ENCODE results near the gene SLC10A7. TPM values are rescaled to one million over a fixed set of nuclear protein-coding genes. Genes with fewer than 3 reads are reported as not detected.

Gene SLC10A7
- total and polyA plus RNA-seq, 2 donors (not counting 1 experiment from before 2014, with no cell fraction given) = 5.7 to 18.3 TPM

DNA sequence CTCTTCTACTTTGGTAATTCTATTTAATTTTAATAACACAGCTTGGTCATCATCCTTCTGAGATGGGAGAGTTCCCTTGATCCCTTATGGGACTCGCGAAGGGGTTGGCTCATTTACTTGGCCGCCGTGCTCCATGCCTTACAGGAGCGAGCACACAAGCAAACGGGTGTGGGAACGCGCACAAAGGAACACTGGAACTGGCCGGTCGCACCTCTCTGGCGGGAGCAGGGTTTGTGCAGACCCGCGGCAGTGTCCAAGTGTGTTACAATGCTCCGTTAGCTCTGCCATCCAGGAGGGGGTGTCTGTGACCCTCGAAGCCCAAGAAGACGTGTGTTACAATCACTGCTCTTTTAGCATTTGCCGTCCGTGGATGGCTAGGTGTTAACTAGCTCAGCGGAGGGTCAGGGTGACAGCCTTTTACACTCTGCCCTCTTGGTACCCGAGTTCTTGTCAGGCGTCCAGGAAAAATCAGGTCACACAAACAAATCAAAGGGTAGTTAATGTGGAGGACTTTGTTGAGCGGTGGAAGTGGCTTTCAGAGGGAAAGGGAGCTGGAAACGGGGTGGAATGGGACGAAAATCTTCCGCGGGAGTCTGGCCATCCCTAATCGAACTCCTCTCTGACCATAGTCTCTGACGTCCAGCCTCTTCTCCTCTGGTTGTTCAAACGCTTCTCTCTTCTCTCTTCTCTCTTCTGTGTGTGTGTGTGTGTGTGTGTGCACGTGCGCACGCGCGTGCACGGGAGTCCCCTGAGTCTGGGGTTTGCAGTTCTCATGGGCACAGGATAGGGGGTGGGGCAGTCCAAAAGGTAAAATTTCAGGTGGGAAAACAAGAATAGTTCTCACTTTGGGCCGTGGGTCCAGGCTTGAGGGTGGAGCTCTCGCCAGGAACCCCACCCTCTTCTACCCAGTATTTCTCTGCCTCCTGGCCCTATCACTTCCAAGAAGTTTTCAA lies 76.3 kb downstream of the SLC10A7 start:
- H2AFZ ChIP-seq (ENCODE audit: insufficient read depth, low read depth, low read length, poor library complexity, severe bottlenecking) = no peak overlapping the region
- intact Hi-C loops (cut with micrococcal nuclease) = no loop called here
- CTCF ChIA-PET = no interaction called here
- no peaks in the 10 kb centered on the region for H4K20me1 ChIP-seq (ENCODE audit: control insufficient read depth, insufficient read depth, low read length, poor library complexity, severe bottlenecking)
- WGBS (ENCODE audit: insufficient coverage) = 98% methylated on average over 24 of the region's 37 CpGs
- no peak overlapping the region for H3K4me2 ChIP-seq (replicated peaks; ENCODE audit: low read depth, low read length, poor library complexity, severe bottlenecking)
- no peaks in the 10 kb centered on the region for H3K79me2 ChIP-seq (ENCODE audit: control insufficient read depth, insufficient read depth, low read length)
- no peaks in the 10 kb centered on the region for H3K27me3 Mint-ChIP-seq
- H3K4me3 Mint-ChIP-seq = no peak overlapping the region
- H3K27ac Mint-ChIP-seq = no peak overlapping the region
- ATAC-seq (ENCODE audit: low read depth) (no peak), DNase-seq (peak; percentile 8)
- no peaks in the 10 kb centered on the region for H3K27me3 ChIP-seq (replicated peaks in 1 of 4; ENCODE audit: control extremely low read depth in 1 of 4, control insufficient read depth in 3 of 4, insufficient read depth in 4 of 4, low read length in 3 of 4)
- H3K27ac ChIP-seq (ENCODE audit: low read length in 2 of 2) = no peak overlapping the region
- H3K9me3 ChIP-seq (ENCODE audit: control extremely low read depth in 1 of 3, control insufficient read depth in 2 of 3, insufficient read depth in 1 of 3, low read length in 2 of 3) = peaks cover 0 to 5% (median 0%) of the 10 kb centered on the region in 3 donors
- TF ChIP-seq, protein P1, sequence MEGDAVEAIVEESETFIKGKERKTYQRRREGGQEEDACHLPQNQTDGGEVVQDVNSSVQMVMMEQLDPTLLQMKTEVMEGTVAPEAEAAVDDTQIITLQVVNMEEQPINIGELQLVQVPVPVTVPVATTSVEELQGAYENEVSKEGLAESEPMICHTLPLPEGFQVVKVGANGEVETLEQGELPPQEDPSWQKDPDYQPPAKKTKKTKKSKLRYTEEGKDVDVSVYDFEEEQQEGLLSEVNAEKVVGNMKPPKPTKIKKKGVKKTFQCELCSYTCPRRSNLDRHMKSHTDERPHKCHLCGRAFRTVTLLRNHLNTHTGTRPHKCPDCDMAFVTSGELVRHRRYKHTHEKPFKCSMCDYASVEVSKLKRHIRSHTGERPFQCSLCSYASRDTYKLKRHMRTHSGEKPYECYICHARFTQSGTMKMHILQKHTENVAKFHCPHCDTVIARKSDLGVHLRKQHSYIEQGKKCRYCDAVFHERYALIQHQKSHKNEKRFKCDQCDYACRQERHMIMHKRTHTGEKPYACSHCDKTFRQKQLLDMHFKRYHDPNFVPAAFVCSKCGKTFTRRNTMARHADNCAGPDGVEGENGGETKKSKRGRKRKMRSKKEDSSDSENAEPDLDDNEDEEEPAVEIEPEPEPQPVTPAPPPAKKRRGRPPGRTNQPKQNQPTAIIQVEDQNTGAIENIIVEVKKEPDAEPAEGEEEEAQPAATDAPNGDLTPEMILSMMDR (IDR thresholded peaks at IDR 0.05) = no peak
- no peak for TF ChIP-seq EZH2 (IDR thresholded peaks at IDR 0.05; ENCODE audit: borderline replicate concordance, insufficient read depth, low read depth, low read length, poor library complexity, severe bottlenecking)
- POLR2A ChIA-PET = no interaction called here
- no peak overlapping the region for H3K4me3 ChIP-seq (ENCODE audit: control extremely low read depth in 1 of 5, extremely low read depth in 1 of 5, insufficient read depth in 1 of 5, low read depth in 2 of 5, low read length in 4 of 5)
- H3K9ac ChIP-seq (ENCODE audit: low read length) = no peak overlapping the region
- peaks cover 10% of the 10 kb centered on the region for H3K4me1 Mint-ChIP-seq
- no peaks in the 10 kb centered on the region for H3K36me3 ChIP-seq (replicated peaks in 1 of 2; ENCODE audit: control extremely low read depth in 1 of 2, control insufficient read depth in 1 of 2, extremely low read depth in 1 of 2, insufficient read depth in 2 of 2, low read length in 1 of 2)
- H3K9me3 Mint-ChIP-seq (ENCODE audit: insufficient read depth) = no peaks in the 10 kb centered on the region
- H3K4me1 ChIP-seq (ENCODE audit: control insufficient read depth in 2 of 2, insufficient read depth in 2 of 2, low read length in 2 of 2) = peaks cover 0 to 3% of the 10 kb centered on the region in 2 donors

DNA sequence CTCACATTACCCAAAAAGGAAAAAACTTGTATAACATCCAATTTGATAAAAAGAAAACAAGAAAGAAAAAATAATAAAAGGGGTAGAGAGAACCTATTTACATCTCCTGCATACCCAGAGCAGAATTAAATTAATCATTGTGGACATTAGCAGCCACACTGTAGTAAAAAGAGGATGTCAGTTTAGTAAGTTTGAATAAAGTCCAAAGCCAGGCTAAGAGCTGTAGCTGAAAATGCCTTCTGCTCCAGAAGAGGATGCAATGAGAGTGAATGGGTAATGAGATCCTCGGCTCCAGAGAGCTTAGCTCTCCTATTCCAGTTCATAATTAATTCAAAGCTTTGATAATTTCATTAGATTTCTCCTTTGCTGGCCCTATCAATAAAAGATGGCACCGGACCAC lies 78.2 kb downstream of the SLC10A7 start:
- H2AFZ ChIP-seq (ENCODE audit: insufficient read depth, low read depth, low read length, poor library complexity, severe bottlenecking) = no peak overlapping the region
- H4K20me1 ChIP-seq (ENCODE audit: control insufficient read depth, insufficient read depth, low read length, poor library complexity, severe bottlenecking) = no peaks in the 10 kb centered on the region
- H3K4me1 Mint-ChIP-seq = no peaks in the 10 kb centered on the region
- ChIA-PET CTCF (no interaction called here), POLR2A (no interaction called here)
- DNase-seq (no peak), ATAC-seq (ENCODE audit: low read depth) (no peak)
- no peak overlapping the region for H3K27ac Mint-ChIP-seq
- H3K4me2 ChIP-seq (replicated peaks; ENCODE audit: low read depth, low read length, poor library complexity, severe bottlenecking) = no peak overlapping the region
- H3K9me3 Mint-ChIP-seq (ENCODE audit: insufficient read depth) = no peaks in the 10 kb centered on the region
- no peak overlapping the region for H3K9ac ChIP-seq (ENCODE audit: low read length)
- 100% methylated on average over 1 of the region's 2 CpGs for WGBS (ENCODE audit: insufficient coverage)
- no peaks in the 10 kb centered on the region for H3K27me3 Mint-ChIP-seq
- H3K27ac ChIP-seq (ENCODE audit: low read length in 2 of 2) = no peak overlapping the region
- no peaks in the 10 kb centered on the region for H3K79me2 ChIP-seq (ENCODE audit: control insufficient read depth, insufficient read depth, low read length)
- H3K36me3 ChIP-seq (replicated peaks in 1 of 2; ENCODE audit: control extremely low read depth in 1 of 2, control insufficient read depth in 1 of 2, extremely low read depth in 1 of 2, insufficient read depth in 2 of 2, low read length in 1 of 2) = peaks cover 0 to 3% of the 10 kb centered on the region in 2 experiments
- no peak overlapping the region for H3K4me3 ChIP-seq (ENCODE audit: control extremely low read depth in 1 of 5, extremely low read depth in 1 of 5, insufficient read depth in 1 of 5, low read depth in 2 of 5, low read length in 4 of 5)
- H3K27me3 ChIP-seq (replicated peaks in 1 of 4; ENCODE audit: control extremely low read depth in 1 of 4, control insufficient read depth in 3 of 4, insufficient read depth in 4 of 4, low read length in 3 of 4) = no peaks in the 10 kb centered on the region
- no peaks in the 10 kb centered on the region for H3K4me1 ChIP-seq (ENCODE audit: control insufficient read depth in 2 of 2, insufficient read depth in 2 of 2, low read length in 2 of 2)
- peaks cover 0 to 5% (median 0%) of the 10 kb centered on the region in 3 donors for H3K9me3 ChIP-seq (ENCODE audit: control extremely low read depth in 1 of 3, control insufficient read depth in 2 of 3, insufficient read depth in 1 of 3, low read length in 2 of 3)
- intact Hi-C loops (cut with micrococcal nuclease) = no loop called here
- H3K4me3 Mint-ChIP-seq = no peak overlapping the region
- TF ChIP-seq, protein P1 (IDR thresholded peaks at IDR 0.05) = no peak
- TF ChIP-seq EZH2 (IDR thresholded peaks at IDR 0.05; ENCODE audit: borderline replicate concordance, insufficient read depth, low read depth, low read length, poor library complexity, severe bottlenecking) = no peak

Data from B cell (primary cell).